RWPE1 (cell line): ENCODE data around the gene KCND3.

Experiments used
- CTCF ChIA-PET: fragments of 350-600 bp; sonication (Branson Sonifier 250); formaldehyde crosslinking; extraction: SDS; loops from one replicate; lab custom pipeline; 2021; lab: Yijun Ruan, JAX
- POLR2A ChIA-PET: fragments of 400-600 bp; formaldehyde crosslinking; extraction: SDS; loops from one replicate; lab custom pipeline; 2020; ENCODE audit warnings: antibody characterized with exemption; ENCODE audit not compliant: low non-redundant PET; lab: Yijun Ruan, JAX
- DNase-seq: peaks from one replicate; pipeline ENCODE4 v3.0.0; 2012; ENCODE audit warnings: low spot score
- H3K27ac ChIP-seq: fragments of 450-650 bp; 2 replicates; pipeline ENCODE4 v1.5.1; 2017
- CTCF ChIP-seq: fragments of 450-650 bp; conservative IDR thresholded peaks from 2 replicates; pipeline ENCODE4 v1.5.1; 2017; ENCODE audit warnings: low read depth, mild to moderate bottlenecking

The KCND3 gene

GRCh38 chr1:111882559-111882958 is 106.9 kb downstream of the KCND3 start:
- H3K27ac ChIP-seq: no peak overlapping the region
- no peak for TF ChIP-seq CTCF
- ChIA-PET POLR2A (interaction anchor here (0.7 kb wide), 1 partner anchor 115 kb away, joined by 3 read pairs; no protein-coding TSS in a partner anchor), CTCF (interaction anchor here (0.6 kb wide), 1 partner anchor 1601 kb away, joined by 3 read pairs; no protein-coding TSS in a partner anchor)
- no peak for DNase-seq

GRCh38 chr1:111880881-111881837 is 108.3 kb downstream of the KCND3 start:
- POLR2A ChIA-PET: no interaction called here
- CTCF ChIA-PET: interaction anchor here (0.6 kb wide), 1 partner anchor 427 kb away, joined by 4 read pairs; no protein-coding TSS in a partner anchor
- TF ChIP-seq CTCF: no peak
- no peak overlapping the region for H3K27ac ChIP-seq
- DNase-seq: no peak

- no peak for DNase-seq
- no peak for TF ChIP-seq CTCF
- CTCF ChIA-PET: no interaction called here
- POLR2A ChIA-PET: no interaction called here
- H3K27ac ChIP-seq: no peak overlapping the region
Observed at GRCh38 chr1:111879081-111879480, 110.4 kb downstream of the KCND3 start.

- no peak overlapping the region for H3K27ac ChIP-seq
- ChIA-PET POLR2A (no interaction called here), CTCF (no interaction called here)
- no peak for TF ChIP-seq CTCF
- DNase-seq: no peak
Observed at GRCh38 chr1:111878649-111879048, 110.8 kb downstream of the KCND3 start.

- POLR2A ChIA-PET: no interaction called here
- CTCF ChIA-PET: no interaction called here
- H3K27ac ChIP-seq: no peak overlapping the region
- DNase-seq: no peak
- TF ChIP-seq CTCF: no peak
Observed at GRCh38 chr1:111878091-111878490, 111.4 kb downstream of the KCND3 start.

- CTCF ChIA-PET: no interaction called here
- DNase-seq: no peak
- TF ChIP-seq CTCF: no peak
- no peak overlapping the region for H3K27ac ChIP-seq
- POLR2A ChIA-PET: no interaction called here
Observed at GRCh38 chr1:111876631-111877030, 112.8 kb downstream of the KCND3 start.
